HepG2 (cell line): ENCODE measurements around the gene GLI3. TPM values are rescaled to one million over a fixed set of nuclear protein-coding genes. Genes with fewer than 3 reads are reported as not detected.
A peak's percentile ranks its signal among the peaks of the same experiment; 100 is the strongest.

Source experiments
- AKAP8 ChIP-seq: sonication (generic); formaldehyde crosslinking; IDR thresholded peaks from 2 replicates; pipeline ENCODE4 v1.5.1; 2020; ENCODE audit warnings: mild to moderate bottlenecking, missing genetic modification reagents
- BRF2 ChIP-seq: sonication (generic); formaldehyde crosslinking; IDR thresholded peaks from 2 replicates; pipeline ENCODE4 v1.8.1; 2022; ENCODE audit warnings: mild to moderate bottlenecking, missing genetic modification reagents
- CREM ChIP-seq, 2 experiments: sonication (generic) in 1 of 2; formaldehyde crosslinking in 1 of 2; IDR thresholded peaks; 2 replicates each; pipeline versions ENCODE4 v1.4.0 to v1.6.1; 2016 to 2020; ENCODE audit warnings: antibody characterized with exemption in 1 of 2, mild to moderate bottlenecking in 1 of 2, missing genetic modification reagents in 1 of 2
- ESRRA ChIP-seq: sonication (generic); formaldehyde crosslinking; IDR thresholded peaks from 2 replicates; pipeline ENCODE4 v1.5.1; 2020; ENCODE audit warnings: mild to moderate bottlenecking, low read depth, missing genetic modification reagents
- HDAC6 ChIP-seq: fragments of 200-600 bp; sonication (generic); IDR thresholded peaks from 2 replicates; pipeline ENCODE4 v1.7.0; 2017; ENCODE audit warnings: mild to moderate bottlenecking, antibody characterized with exemption, low read length, low read depth
- HIC2 ChIP-seq: sonication (generic); formaldehyde crosslinking; IDR thresholded peaks from 2 replicates; pipeline ENCODE4 v1.9.0; 2022; ENCODE audit warnings: low read depth, missing genetic modification reagents
- LRRFIP1 ChIP-seq: sonication (generic); formaldehyde crosslinking; conservative IDR thresholded peaks from 2 replicates; pipeline ENCODE4 v1.4.0; 2020; ENCODE audit warnings: missing genetic modification reagents
- NCOA2 ChIP-seq: sonication (generic); formaldehyde crosslinking; IDR thresholded peaks from 2 replicates; pipeline ENCODE4 v1.8.0; 2022; ENCODE audit warnings: inconsistent platforms
- SP140L ChIP-seq: sonication (generic); formaldehyde crosslinking; IDR thresholded peaks from 2 replicates; pipeline ENCODE4 v1.4.0; 2020; ENCODE audit warnings: missing genetic modification reagents, borderline replicate concordance
- SP2 ChIP-seq: sonication (generic); formaldehyde crosslinking; IDR thresholded peaks from 2 replicates; pipeline ENCODE4 v1.5.1; 2020; ENCODE audit warnings: mild to moderate bottlenecking, missing genetic modification reagents
- TOE1 ChIP-seq: sonication (generic); formaldehyde crosslinking; IDR thresholded peaks from 2 replicates; pipeline ENCODE4 v1.4.0; 2020; ENCODE audit warnings: mild to moderate bottlenecking, missing genetic modification reagents
- ZC3H13 ChIP-seq: sonication (generic); formaldehyde crosslinking; IDR thresholded peaks from 2 replicates; pipeline ENCODE4 v1.8.1; 2023; ENCODE audit warnings: mild to moderate bottlenecking, missing genetic modification reagents, moderate library complexity
- ZFAT ChIP-seq: sonication (generic); formaldehyde crosslinking; conservative IDR thresholded peaks from 2 replicates; pipeline ENCODE4 v1.8.1; 2023; ENCODE audit warnings: missing genetic modification reagents, inconsistent platforms
- ZNF337 ChIP-seq: sonication (generic); formaldehyde crosslinking; IDR thresholded peaks from 2 replicates; pipeline ENCODE4 v1.5.1; 2020; ENCODE audit warnings: missing genetic modification reagents, low read depth, mild to moderate bottlenecking, borderline replicate concordance
- ZNF503 ChIP-seq: sonication (generic); formaldehyde crosslinking; IDR thresholded peaks from 2 replicates; pipeline ENCODE4 v1.4.0; 2020; ENCODE audit warnings: missing genetic modification reagents
- ZNF574 ChIP-seq: sonication (generic); formaldehyde crosslinking; IDR thresholded peaks from 2 replicates; pipeline ENCODE4 v1.4.0; 2020; ENCODE audit warnings: missing genetic modification reagents
- ZNF768 ChIP-seq: sonication (generic); formaldehyde crosslinking; IDR thresholded peaks from 2 replicates; pipeline ENCODE4 v1.4.0; 2020; ENCODE audit warnings: missing genetic modification reagents
- ZNF83 ChIP-seq: sonication (generic); formaldehyde crosslinking; IDR thresholded peaks from 2 replicates; pipeline ENCODE4 v1.4.0; 2020; ENCODE audit warnings: missing genetic modification reagents, mild to moderate bottlenecking, borderline replicate concordance
- ZNF839 ChIP-seq: sonication (generic); formaldehyde crosslinking; IDR thresholded peaks from 2 replicates; pipeline ENCODE4 v1.4.0; 2020; ENCODE audit warnings: missing genetic modification reagents, mild to moderate bottlenecking, borderline replicate concordance
- polyA plus RNA-seq, 8 experiments: library from polyadenylated mRNA; depleted of rRNA in 3 of 8; stranded (reverse) in 7 of 8; unstranded in 1 of 8; fragments of >200 nt; fragmentation: Illumina TruSeq in 4 of 8; extraction: Trizol in 4 of 8; gene quantifications; 2 replicates each; pipeline versions ENCODE4 v1.2.1 to v1.2.3, GENCODE V29; 2011 to 2016; ENCODE audit warnings: low read depth in 4 of 8, missing spikeins in 1 of 8, mixed read lengths in 1 of 8; ENCODE audit not compliant: insufficient read depth in 1 of 8
- total RNA-seq, 5 experiments: library from RNA; depleted of rRNA; stranded (reverse); fragments of >200 nt; fragmentation: Illumina TruSeq; extraction: Trizol; gene quantifications; 2 replicates each; pipeline ENCODE4 v1.2.3, GENCODE V29; 2016; ENCODE audit warnings: low read depth in 1 of 5

Gene GLI3
- total and polyA plus RNA-seq, 2 of the 13 experiments (the other 11 are each of a cell fraction or from before 2014, with no cell fraction given) = not detected

- TF ChIP-seq LRRFIP1 = no peak
- TF ChIP-seq HIC2 (CRISPR knock-in tag) = no peak
- TF ChIP-seq ZC3H13 (CRISPR knock-in tag) = no peak
- TF ChIP-seq SP140L (CRISPR knock-in tag) = no peak
- TF ChIP-seq NCOA2 (CRISPR knock-in tag) = peak; percentile 77
- TF ChIP-seq CREM (IDR thresholded peaks at IDR 0.05) = no peak
- no peak for TF ChIP-seq CREM (CRISPR knock-in tag; IDR thresholded peaks at IDR 0.05)
- no peak for TF ChIP-seq ZFAT (CRISPR knock-in tag)
- TF ChIP-seq HDAC6 = no peak
- no peak for TF ChIP-seq ZNF574
- TF ChIP-seq ZNF83 = no peak
- TF ChIP-seq TOE1 (CRISPR knock-in tag) = no peak
- no peak for TF ChIP-seq AKAP8 (CRISPR knock-in tag)
- 0 out of 2 replicates have a peak, but pooled peaks have one; percentile 59 for TF ChIP-seq ZNF337
- TF ChIP-seq ZNF839 = no peak
- no peak for TF ChIP-seq ZNF768 (CRISPR knock-in tag)
- no peak; the same call in 1 of the 2 replicates for TF ChIP-seq ZNF503 (CRISPR knock-in tag)
- TF ChIP-seq SP2 (CRISPR knock-in tag) = no peak; the same call in 1 of the 2 replicates
- no peak for TF ChIP-seq ESRRA (CRISPR knock-in tag)
- TF ChIP-seq BRF2 (CRISPR knock-in tag) = no peak
These were observed 294.4 kb downstream of the GLI3 start (continued) for GRCh38 chr7:41942468-41943093.
